Measurements from ENCODE around the gene CLEC4E. TPM values are rescaled to one million over a fixed set of nuclear protein-coding genes. Genes with fewer than 3 reads are reported as not detected.

The CLEC4E gene
- total RNA-seq, 1 donor from 2014 or later, result not detected

- no peaks in the 10 kb centered on the region for H3K36me3 Mint-ChIP-seq (ENCODE audit: unreplicated experiment)
- TF ChIP-seq CTCF (IDR thresholded peaks at IDR 0.05; ENCODE audit: partially characterized antibody, unreplicated experiment), result no peak
- no peak for DNase-seq
- H3K27ac Mint-ChIP-seq (ENCODE audit: unreplicated experiment), result no peak overlapping the region
- H3K9me3 Mint-ChIP-seq (ENCODE audit: unreplicated experiment), result peaks cover 2% of the 10 kb centered on the region
- H3K4me3 Mint-ChIP-seq (ENCODE audit: unreplicated experiment), result no peak overlapping the region
- H3K4me1 Mint-ChIP-seq (ENCODE audit: low read depth, unreplicated experiment), result peaks cover 9% of the 10 kb centered on the region
- no peaks in the 10 kb centered on the region for H3K27me3 Mint-ChIP-seq (ENCODE audit: unreplicated experiment)
Measured at GRCh38 chr12:8491646-8492530, 48.8 kb downstream of the CLEC4E start.

Other genes starting within 250 kb of the CLEC4E start
- not detected for gene CLEC6A, start 84.9 kb downstream of the CLEC4E start, total RNA-seq (ENCODE audit: unreplicated experiment)
- not detected for gene CLEC4D, start 27.4 kb downstream of the CLEC4E start, total RNA-seq (ENCODE audit: unreplicated experiment)
- not detected for gene AICDA, start 72.0 kb upstream of the CLEC4E start, total RNA-seq (ENCODE audit: unreplicated experiment)
- not detected for gene MFAP5, start 121.9 kb upstream of the CLEC4E start, total RNA-seq (ENCODE audit: unreplicated experiment)
- 55.7 TPM for gene RIMKLB, start 157.1 kb upstream of the CLEC4E start, total RNA-seq (ENCODE audit: unreplicated experiment)